K562 (cell line): Measurements from ENCODE around the gene CLIP4. TPM values are rescaled to one million over a fixed set of nuclear protein-coding genes. Genes with fewer than 3 reads are reported as not detected.

Experiments
- ATAC-seq: fragments of 200-7000 bp; cut with Tn5 transposase; 3 replicates; pipeline ENCODE4 v1.9.1; 2020; ENCODE audit warnings: moderate library complexity
- BruUV-seq: library from RNA; stranded (reverse); fragments of 400-500 nt; replicated peaks from 2 replicates; lab custom pipeline; 2021; lab: Mats Ljungman, UMichigan
- CTCF ChIA-PET: fragments of 300-600 bp; formaldehyde crosslinking; extraction: SDS; loops from one replicate; lab custom pipeline; 2021; ENCODE audit warnings: low intra/inter-chr PET ratio; lab: Yijun Ruan, JAX
- POLR2A ChIA-PET: fragments of 300-600, 350-650 bp; sonication (Branson Sonifier 250); formaldehyde crosslinking; extraction: SDS; loops from one replicate; lab custom pipeline; 2021; ENCODE audit warnings: antibody characterized with exemption, inconsistent platforms; lab: Yijun Ruan, JAX
- DNase-seq, 4 experiments: peaks; one replicate each; pipeline versions ENCODE4 v3.0.0 to v3.0.0-alpha.2; 2011 to 2018; ENCODE audit warnings: low spot score in 3 of 4, mixed read lengths in 3 of 4; ENCODE audit errors: extremely low read depth in 1 of 4
- FAIRE-seq: peaks from 2 replicates; lab custom pipeline; 2011; peaks lifted over from hg19 to GRCh38; lab: Jason Lieb, UNC
- H2AFZ ChIP-seq: 2 replicates; pipeline ENCODE4 v1.6.0; 2011; ENCODE audit warnings: low read depth, low read length, control low read depth, inconsistent platforms
- H3K27ac ChIP-seq: fragments of 200-600 bp; 3 replicates; pipeline ENCODE4 v1.8.0; 2011; ENCODE audit warnings: low read depth, mild to moderate bottlenecking, control low read depth, inconsistent platforms, low read length, moderate library complexity, mixed read lengths; ENCODE audit errors: extremely low read depth
- H3K27me3 ChIP-seq, 2 experiments: fragments of 300-600 bp in 1 of 2; 2 replicates in 1 of 2; 3 replicates in 1 of 2; pipeline versions ENCODE4 v1.6.0 to v1.8.0; 2011; ENCODE audit warnings: inconsistent platforms in 2 of 2, low read length in 2 of 2, mild to moderate bottlenecking in 1 of 2, mixed read lengths in 1 of 2, moderate library complexity in 1 of 2; ENCODE audit not compliant: control insufficient read depth in 2 of 2, insufficient read depth in 2 of 2
- H3K36me3 ChIP-seq: fragments of 300-600 bp; 3 replicates; pipeline ENCODE4 v1.8.0; 2011; ENCODE audit warnings: mild to moderate bottlenecking, low read length, inconsistent platforms; ENCODE audit not compliant: control insufficient read depth, insufficient read depth
- H3K4me1 ChIP-seq, 2 experiments: fragments of 200-600 bp in 1 of 2; replicated peaks in 1 of 2; 2 replicates in 1 of 2; 3 replicates in 1 of 2; pipeline versions ENCODE4 v1.5.1 to v1.8.0; 2011; ENCODE audit warnings: inconsistent platforms in 2 of 2, low read length in 2 of 2, mild to moderate bottlenecking in 1 of 2, mixed read lengths in 1 of 2, moderate library complexity in 1 of 2; ENCODE audit not compliant: control insufficient read depth in 2 of 2, insufficient read depth in 2 of 2
- H3K4me2 ChIP-seq: 2 replicates; pipeline ENCODE4 v1.6.1; 2011; ENCODE audit warnings: low read length, control low read depth, inconsistent platforms, mixed read lengths; ENCODE audit not compliant: insufficient read depth
- H3K4me3 ChIP-seq: fragments of 200-600 bp; sonication (generic), shearing (Covaris generic); 2 replicates; pipeline ENCODE4 v1.5.1; 2016; ENCODE audit warnings: control low read depth, inconsistent platforms
- H3K79me2 ChIP-seq: fragments of 200-600 bp; 3 replicates; pipeline ENCODE4 v1.8.0; 2011; ENCODE audit warnings: low read length, inconsistent platforms; ENCODE audit not compliant: control insufficient read depth, insufficient read depth
- H3K9ac ChIP-seq, 2 experiments: 2 replicates each; pipeline versions ENCODE4 v1.6.0 to v1.6.1; 2011; ENCODE audit warnings: low read depth in 2 of 2, low read length in 2 of 2, control low read depth in 1 of 2, inconsistent platforms in 1 of 2, mild to moderate bottlenecking in 1 of 2, mixed read lengths in 1 of 2; ENCODE audit not compliant: insufficient read depth in 1 of 2
- H3K9me1 ChIP-seq: one replicate; pipeline ENCODE4 v1.6.0; 2011; ENCODE audit warnings: inconsistent platforms, mild to moderate bottlenecking, low read length, moderate library complexity; ENCODE audit not compliant: control insufficient read depth, insufficient read depth
- H3K9me3 ChIP-seq: replicated peaks from 2 replicates; pipeline ENCODE4 v1.5.1; 2011; ENCODE audit warnings: low read depth, low read length, inconsistent platforms; ENCODE audit not compliant: control insufficient read depth, insufficient read depth
- H4K20me1 ChIP-seq: replicated peaks from 2 replicates; pipeline ENCODE4 v1.6.1; 2011; ENCODE audit warnings: low read length, inconsistent platforms, mixed read lengths; ENCODE audit not compliant: control insufficient read depth, insufficient read depth
- FOXA3 ChIP-seq, 2 experiments: fragments of 450-650 bp in 1 of 2; sonication (generic) in 1 of 2; formaldehyde crosslinking; IDR thresholded peaks in 1 of 2; conservative IDR thresholded peaks in 1 of 2; 2 replicates each; pipeline versions ENCODE4 v1.4.0 to v1.8.0; 2020 to 2022; ENCODE audit warnings: mild to moderate bottlenecking in 2 of 2, missing genetic modification reagents in 1 of 2
- KAT7 ChIP-seq: sonication (generic); formaldehyde crosslinking; IDR thresholded peaks from 2 replicates; pipeline ENCODE4 v1.8.0; 2022; ENCODE audit warnings: missing genetic modification reagents, mild to moderate bottlenecking, borderline replicate concordance
- LARP7 ChIP-seq: fragments of 450-650 bp; IDR thresholded peaks from 2 replicates; pipeline ENCODE4 v1.6.1; 2016
- PCBP2 ChIP-seq: fragments of 200-400 bp; formaldehyde crosslinking; IDR thresholded peaks from 2 replicates; pipeline ENCODE4 v1.6.1; 2018; ENCODE audit warnings: low read length, low read depth, mild to moderate bottlenecking, moderate library complexity; ENCODE audit not compliant: poor library complexity, severe bottlenecking
- ZFP30 ChIP-seq: fragments of 250-450 bp; sonication (Bioruptor Pico); IDR thresholded peaks from 2 replicates; pipeline ENCODE4 v1.8.0; 2022; ENCODE audit warnings: moderate library complexity, mild to moderate bottlenecking, inconsistent platforms, borderline replicate concordance
- ZNF584 ChIP-seq: fragments of 200-800 bp; sonication (Bioruptor generic); IDR thresholded peaks from 2 replicates; pipeline ENCODE4 v1.6.1; 2016; ENCODE audit warnings: low read depth, mild to moderate bottlenecking, missing genetic modification characterization, missing compliant biosample characterization
- WGBS: fragments of 100-300 bp; shearing (Covaris generic); methylation state at CpG from one replicate; pipeline ENCODE4 v1.1.6; 2016; ENCODE audit warnings: low coverage, mixed read lengths; ENCODE audit not compliant: insufficient coverage; ENCODE audit errors: missing lambda C conversion rate; 5-methylcytosine and 5-hydroxymethylcytosine counted together
- in situ Hi-C: fragments of 300-500 bp; cut with MboI; formaldehyde crosslinking; loops from 4 replicates; pipeline ENCODE4 v1.15.0; 2018; ENCODE audit warnings: inconsistent platforms, mixed read lengths
- intact Hi-C: fragments of 100-400 bp; cut with micrococcal nuclease; formaldehyde crosslinking; loops from 2 replicates; pipeline ENCODE4 v1.14.2; 2022
- polyA plus RNA-seq, 8 experiments: library from polyadenylated mRNA; depleted of rRNA in 4 of 8; stranded (reverse) in 5 of 8; unstranded in 3 of 8; fragments of >200 nt; fragmentation: Nextera tagmentation in 2 of 8; fragmentation: Illumina TruSeq in 1 of 8; extraction: Ambion mirVana in 2 of 8; extraction: Trizol in 1 of 8; gene quantifications; 2 replicates each; pipeline versions ENCODE4 v1.2.1 to v1.2.3, GENCODE V29; 2011 to 2014; ENCODE audit warnings: inconsistent platforms in 1 of 8, missing spikeins in 1 of 8
- total RNA-seq, 7 experiments: library from RNA; depleted of rRNA in 6 of 7; stranded (reverse); fragments of >200 nt in 6 of 7; fragmentation: Illumina TruSeq in 2 of 7; extraction: Trizol in 2 of 7; gene quantifications; 2 replicates each; pipeline versions ENCODE4 v1.2.1 to v1.2.3, GENCODE V29; 2011 to 2021; ENCODE audit warnings: low replicate concordance in 1 of 7
- TF ChIP-seq, protein P1 (sequence below): fragments of 250-450 bp; sonication (Bioruptor Pico); IDR thresholded peaks from 2 replicates; pipeline ENCODE4 v1.6.1; 2021; ENCODE audit warnings: mild to moderate bottlenecking

Gene CLIP4
- total and polyA plus RNA-seq, 9 of the 15 experiments (the other 6 are each of a cell fraction or from before 2014, with no cell fraction given) = 0.03 to 0.38 (median 0.13) TPM; not detected in 5

DNA sequence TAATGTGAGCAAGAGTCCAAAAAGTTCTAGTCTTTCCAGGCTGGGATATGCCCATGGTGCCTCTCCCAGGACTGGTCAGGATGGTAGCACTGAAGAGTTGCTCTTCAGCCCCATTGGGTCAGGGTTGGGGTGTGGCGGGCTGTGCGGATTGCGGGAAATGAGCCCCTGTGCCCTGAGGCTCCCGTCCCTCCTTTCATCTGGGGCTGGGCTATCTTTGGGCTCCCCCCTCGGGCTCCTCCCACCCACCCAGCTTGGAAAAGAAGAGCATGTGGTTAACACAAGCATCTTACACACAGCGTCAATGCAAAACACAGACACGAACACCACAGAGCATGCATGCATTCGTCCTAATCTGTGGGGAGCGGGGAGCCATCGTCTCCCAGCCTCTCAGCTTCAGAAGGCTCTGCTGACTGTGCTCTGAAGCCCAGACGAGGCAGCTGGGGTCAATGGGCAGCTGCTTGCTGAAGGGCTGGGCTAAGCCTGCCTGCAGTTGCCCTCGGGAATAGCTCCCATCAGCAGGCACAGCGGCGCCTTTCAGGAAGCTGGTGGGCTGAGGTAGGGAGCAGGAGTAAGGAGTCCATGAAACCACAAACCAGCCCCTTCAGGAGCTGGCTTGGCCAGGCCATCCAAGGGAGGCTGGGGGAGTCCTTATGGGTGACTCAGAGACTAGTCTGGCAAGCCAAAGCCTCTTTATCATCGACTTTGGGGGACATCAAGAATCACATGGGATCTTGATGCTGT lies 112.9 kb downstream of the CLIP4 start:
- ChIA-PET POLR2A (no interaction called here), CTCF (no interaction called here)
- DNase-seq (no peak), ATAC-seq (no peak), FAIRE-seq (no peak)
- no TSS peak for BruUV-seq
- Histone ChIP-seq H2AFZ (no peak overlapping the region), H3K4me2 (no peak overlapping the region), H3K4me1 (no peaks in the 10 kb centered on the region), H3K36me3 (no peaks in the 10 kb centered on the region), H3K79me2 (no peaks in the 10 kb centered on the region), H3K9me1 (no peaks in the 10 kb centered on the region), H3K9me3 (no peaks in the 10 kb centered on the region), H3K27me3 (peaks cover 10 to 74% of the 10 kb centered on the region in 2 experiments; a peak in 3 of 5 replicates), H3K4me3 (no peak overlapping the region), H3K27ac (no peak overlapping the region), H3K9ac (no peak overlapping the region), H4K20me1 (peaks cover 11% of the 10 kb centered on the region)
- intact Hi-C loops = no loop called here
- TF ChIP-seq LARP7 (no peak), ZFP30 (no peak)
- WGBS = 0% methylated on average over 11 of the region's 15 CpGs
- in situ Hi-C loops = no loop called here

DNA sequence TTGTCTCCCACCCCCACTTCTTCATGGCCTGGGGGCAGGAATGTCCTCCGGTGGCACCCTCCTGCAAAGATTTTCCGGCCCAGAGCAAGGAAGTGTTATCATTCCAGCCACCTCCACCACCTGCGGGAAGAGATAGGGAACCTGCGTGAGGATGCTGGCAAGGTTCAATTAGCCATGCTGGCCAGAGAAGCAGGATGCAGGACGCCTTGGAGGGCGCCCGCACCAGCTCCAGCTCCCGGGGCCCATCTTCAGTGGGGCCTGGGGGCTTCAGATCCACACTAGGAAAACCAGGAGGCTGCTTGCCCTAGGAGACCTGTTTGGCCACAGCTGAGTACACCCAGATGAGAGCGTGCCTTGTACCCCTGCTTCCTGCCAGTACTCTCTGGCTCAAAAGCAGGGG lies 113.7 kb downstream of the CLIP4 start:
- H3K27ac ChIP-seq = no peak overlapping the region
- DNase-seq = no peak
- H3K36me3 ChIP-seq = no peaks in the 10 kb centered on the region
- H3K79me2 ChIP-seq = no peaks in the 10 kb centered on the region
- in situ Hi-C loops = no loop called here
- CTCF ChIA-PET = no interaction called here
- no peaks in the 10 kb centered on the region for H3K9me1 ChIP-seq
- peaks cover 10 to 75% of the 10 kb centered on the region in 2 experiments; a peak in 3 of 5 replicates for H3K27me3 ChIP-seq
- H3K9me3 ChIP-seq = no peaks in the 10 kb centered on the region
- no peak overlapping the region for H3K9ac ChIP-seq
- no peak for TF ChIP-seq KAT7
- no peak for TF ChIP-seq FOXA3 (CRISPR knock-in tag; conservative IDR thresholded peaks at IDR 0.05 in 1 of 2, IDR thresholded peaks at IDR 0.05 in 1 of 2)
- TF ChIP-seq PCBP2 = no peak
- TF ChIP-seq ZNF584 (CRISPR knock-in tag) = no peak
- TF ChIP-seq, protein P1, sequence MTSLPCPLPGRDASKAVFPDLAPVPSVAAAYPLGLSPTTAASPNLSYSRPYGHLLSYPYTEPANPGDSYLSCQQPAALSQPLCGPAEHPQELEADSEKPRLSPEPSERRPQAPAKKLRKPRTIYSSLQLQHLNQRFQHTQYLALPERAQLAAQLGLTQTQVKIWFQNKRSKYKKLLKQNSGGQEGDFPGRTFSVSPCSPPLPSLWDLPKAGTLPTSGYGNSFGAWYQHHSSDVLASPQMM = no peak
- H4K20me1 ChIP-seq = peaks cover 11% of the 10 kb centered on the region
- intact Hi-C loops = no loop called here
- no peak for FAIRE-seq
- no peak overlapping the region for H3K4me2 ChIP-seq
- H3K4me3 ChIP-seq = no peak overlapping the region
- BruUV-seq = no TSS peak
- no peak for ATAC-seq
- 1% methylated on average over 8 of the region's 9 CpGs for WGBS
- POLR2A ChIA-PET = interaction anchor here (0.6 kb wide), 1 partner anchor 583 kb away, joined by 3 read pairs; no protein-coding TSS in a partner anchor
- H3K4me1 ChIP-seq = no peaks in the 10 kb centered on the region
- no peak overlapping the region for H2AFZ ChIP-seq
